Astrocyte of the cerebellum (primary cell): ENCODE results near the gene RTL5.

Experiments used
- DNase-seq: peaks from one replicate; pipeline ENCODE4 v3.0.0-alpha.2; 2011; ENCODE audit warnings: low read depth
- H3K4me3 ChIP-seq: 2 replicates; pipeline ENCODE4 v1.5.1; 2011; ENCODE audit warnings: mild to moderate bottlenecking, low read depth, low read length, moderate library complexity
- in situ Hi-C: cut with HindIII; loops from 2 replicates; pipeline ENCODE4 v1.10.0; 2017; ENCODE audit warnings: low sequenced_read_pairs
- TF ChIP-seq, protein P1 (sequence below): IDR thresholded peaks from 2 replicates; pipeline ENCODE4 v1.5.1; 2012; ENCODE audit warnings: low read length, low read depth, moderate library complexity, mild to moderate bottlenecking; ENCODE audit errors: missing control alignments

RTL5 gene

DNA sequence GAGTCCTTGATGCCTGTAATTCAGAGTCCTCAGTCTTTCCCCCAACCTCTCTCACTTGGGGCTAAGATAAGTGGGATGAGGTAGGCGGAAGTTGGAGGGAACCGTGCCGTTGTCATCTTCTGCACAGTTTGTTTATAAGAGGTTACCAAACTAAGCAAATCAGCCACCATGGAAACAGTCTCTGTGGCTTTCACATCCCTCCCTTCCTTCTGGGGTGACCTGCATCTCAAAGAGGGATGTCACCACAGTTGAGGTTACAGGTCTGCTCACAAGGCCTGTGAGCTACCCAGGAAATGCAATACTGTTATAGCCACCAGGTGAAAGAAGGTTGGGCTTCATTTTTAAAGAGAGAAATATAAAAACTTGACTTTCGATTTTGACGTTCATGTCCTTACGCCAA, 26.3 kb downstream of the RTL5 start:
- DNase-seq = no peak
- H3K4me3 ChIP-seq = no peak overlapping the region
- TF ChIP-seq, protein P1, sequence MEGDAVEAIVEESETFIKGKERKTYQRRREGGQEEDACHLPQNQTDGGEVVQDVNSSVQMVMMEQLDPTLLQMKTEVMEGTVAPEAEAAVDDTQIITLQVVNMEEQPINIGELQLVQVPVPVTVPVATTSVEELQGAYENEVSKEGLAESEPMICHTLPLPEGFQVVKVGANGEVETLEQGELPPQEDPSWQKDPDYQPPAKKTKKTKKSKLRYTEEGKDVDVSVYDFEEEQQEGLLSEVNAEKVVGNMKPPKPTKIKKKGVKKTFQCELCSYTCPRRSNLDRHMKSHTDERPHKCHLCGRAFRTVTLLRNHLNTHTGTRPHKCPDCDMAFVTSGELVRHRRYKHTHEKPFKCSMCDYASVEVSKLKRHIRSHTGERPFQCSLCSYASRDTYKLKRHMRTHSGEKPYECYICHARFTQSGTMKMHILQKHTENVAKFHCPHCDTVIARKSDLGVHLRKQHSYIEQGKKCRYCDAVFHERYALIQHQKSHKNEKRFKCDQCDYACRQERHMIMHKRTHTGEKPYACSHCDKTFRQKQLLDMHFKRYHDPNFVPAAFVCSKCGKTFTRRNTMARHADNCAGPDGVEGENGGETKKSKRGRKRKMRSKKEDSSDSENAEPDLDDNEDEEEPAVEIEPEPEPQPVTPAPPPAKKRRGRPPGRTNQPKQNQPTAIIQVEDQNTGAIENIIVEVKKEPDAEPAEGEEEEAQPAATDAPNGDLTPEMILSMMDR = no peak
- in situ Hi-C loops = no loop called here

DNA sequence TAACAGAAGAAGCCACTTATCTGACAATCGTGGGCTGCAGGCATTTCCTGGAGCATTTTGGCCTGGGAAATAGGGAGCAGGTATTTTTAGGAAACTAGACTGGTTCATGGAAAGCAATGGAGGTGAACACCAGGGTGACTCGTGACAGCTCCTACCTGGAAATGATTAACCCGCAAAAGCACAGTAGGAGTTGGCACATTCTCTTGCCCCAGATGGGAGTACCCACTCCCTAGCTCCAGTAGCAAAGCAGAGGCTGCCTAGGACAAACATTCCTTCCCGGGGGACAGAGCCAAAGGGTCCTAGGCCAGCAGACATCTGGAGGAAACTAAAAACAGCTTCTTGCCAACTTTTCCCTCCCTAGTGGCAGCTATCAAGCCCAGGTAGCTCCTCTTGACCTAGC, 29.0 kb downstream of the RTL5 start:
- no peak overlapping the region for H3K4me3 ChIP-seq
- in situ Hi-C loops = no loop called here
- no peak for DNase-seq

DNA sequence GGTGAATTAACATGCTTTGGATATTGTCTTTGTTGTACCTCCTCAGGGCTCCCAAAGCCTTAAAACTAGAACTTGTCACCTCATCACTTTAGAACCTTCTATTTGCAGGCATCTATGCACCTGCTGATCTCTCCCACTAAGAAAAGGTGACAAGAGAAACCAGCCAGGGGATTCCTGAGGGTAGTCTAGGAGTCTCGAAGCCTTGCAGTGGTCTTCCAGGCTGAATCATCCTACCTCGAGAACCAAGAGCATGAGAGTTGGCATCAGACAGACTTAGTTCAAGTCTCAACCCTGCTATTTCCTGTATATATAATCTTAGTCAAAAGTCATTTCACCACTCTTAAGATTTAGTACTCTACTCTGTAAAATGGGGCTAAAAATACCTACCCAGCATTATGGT, 29.6 kb downstream of the RTL5 start:
- no peak overlapping the region for H3K4me3 ChIP-seq
- no peak for DNase-seq
- in situ Hi-C loops = no loop called here
- TF ChIP-seq, protein P1 = no peak

More for the DNA sequence above, 29.0 kb downstream of the RTL5 start:
- TF ChIP-seq, protein P1 = no peak

GRCh38 chrX:72101597-72102037, 30.1 kb downstream of the RTL5 start:
- TF ChIP-seq, protein P1 = no peak
- DNase-seq = no peak
- in situ Hi-C loops = no loop called here
- H3K4me3 ChIP-seq = no peak overlapping the region

GRCh38 chrX:72100824-72101351, 30.8 kb downstream of the RTL5 start:
- no peak overlapping the region for H3K4me3 ChIP-seq
- no peak for DNase-seq
- TF ChIP-seq, protein P1 = no peak
- in situ Hi-C loops = no loop called here

GRCh38 chrX:72100051-72100755, 31.5 kb downstream of the RTL5 start:
- in situ Hi-C loops = no loop called here
- no peak overlapping the region for H3K4me3 ChIP-seq
- DNase-seq = no peak
- TF ChIP-seq, protein P1 = no peak
